ENCODE results near the gene CRAT. TPM values are rescaled to one million over a fixed set of nuclear protein-coding genes. Genes with fewer than 3 reads are reported as not detected.

The CRAT gene
- total RNA-seq, 1 experiment from 2014 or later = 16.3 TPM

GRCh38 chr9:129103595-129103965 lies 7.0 kb downstream of the CRAT start:
- H3K4me3 ChIP-seq = no peak overlapping the region
- no peaks in the 10 kb centered on the region; the same call in 1 of the 2 replicates for H3K36me3 ChIP-seq
- H3K27me3 ChIP-seq = no peaks in the 10 kb centered on the region
- DNase-seq = no peak
- H3K9me3 ChIP-seq = no peaks in the 10 kb centered on the region

GRCh38 chr9:129102791-129103594 lies 7.6 kb downstream of the CRAT start:
- H3K27me3 ChIP-seq = no peaks in the 10 kb centered on the region
- no peaks in the 10 kb centered on the region for H3K9me3 ChIP-seq
- no peaks in the 10 kb centered on the region; the same call in 1 of the 2 replicates for H3K36me3 ChIP-seq
- no peak overlapping the region for H3K4me3 ChIP-seq
- peak; percentile 39 for DNase-seq

DNA sequence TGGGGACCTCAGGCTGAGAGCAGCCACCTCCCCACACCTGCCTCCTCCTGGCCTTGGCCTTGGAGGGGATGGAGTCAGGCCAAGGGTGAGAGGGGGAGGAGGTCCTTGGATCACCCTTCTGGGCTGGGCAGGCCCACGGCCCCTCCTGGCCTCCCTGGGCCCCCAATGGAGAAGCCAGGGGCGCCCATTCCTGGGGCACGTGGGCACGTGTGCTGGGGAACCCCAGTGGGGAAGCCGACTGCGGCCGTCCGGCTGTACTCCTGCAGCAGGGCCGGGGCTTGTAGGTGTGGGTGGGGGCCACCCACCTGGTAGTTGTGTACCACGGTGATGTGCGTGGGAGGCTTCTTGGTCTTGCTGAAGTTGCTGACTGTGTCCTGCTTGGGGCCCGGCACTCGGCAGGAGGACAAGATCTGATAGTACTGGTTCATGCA lies 8.5 kb downstream of the CRAT start:
- Histone ChIP-seq H3K36me3 (no peaks in the 10 kb centered on the region), H3K4me3 (no peak overlapping the region), H3K27me3 (no peaks in the 10 kb centered on the region), H3K9me3 (no peaks in the 10 kb centered on the region)
- DNase-seq = no peak

- H3K27me3 ChIP-seq = no peaks in the 10 kb centered on the region
- no peak for DNase-seq
- no peak overlapping the region for H3K4me3 ChIP-seq
- H3K9me3 ChIP-seq = no peaks in the 10 kb centered on the region
- no peaks in the 10 kb centered on the region for H3K36me3 ChIP-seq
Observed at GRCh38 chr9:129101279-129101678, 9.3 kb downstream of the CRAT start.

- Histone ChIP-seq H3K27me3 (no peaks in the 10 kb centered on the region), H3K9me3 (no peaks in the 10 kb centered on the region), H3K36me3 (no peaks in the 10 kb centered on the region), H3K4me3 (no peak overlapping the region)
- no peak for DNase-seq
Observed at GRCh38 chr9:129100383-129101169, 10.0 kb downstream of the CRAT start.

DNA sequence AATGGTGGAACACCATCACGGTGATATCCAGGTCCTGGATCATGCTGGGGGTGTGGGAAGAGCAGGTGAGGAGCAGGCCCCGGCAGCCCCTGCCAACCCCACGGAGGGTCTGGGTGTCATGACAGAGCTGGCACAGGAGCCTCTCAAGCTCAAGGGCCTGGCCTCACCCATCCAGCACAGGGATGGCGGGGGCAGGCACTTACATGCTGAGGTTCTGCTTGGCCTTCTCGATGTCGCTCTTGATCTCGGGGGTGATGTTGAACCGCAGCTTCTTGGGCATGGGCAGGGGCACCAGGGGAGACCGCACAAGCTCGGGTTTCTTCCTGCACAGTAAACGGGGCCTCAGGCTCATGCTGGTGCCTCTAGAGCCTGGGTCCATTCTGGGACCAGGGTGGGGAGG lies 12.3 kb downstream of the CRAT start:
- no peak overlapping the region for H3K4me3 ChIP-seq
- no peak for DNase-seq
- H3K27me3 ChIP-seq = no peaks in the 10 kb centered on the region
- H3K36me3 ChIP-seq = no peaks in the 10 kb centered on the region
- no peaks in the 10 kb centered on the region for H3K9me3 ChIP-seq

DNA sequence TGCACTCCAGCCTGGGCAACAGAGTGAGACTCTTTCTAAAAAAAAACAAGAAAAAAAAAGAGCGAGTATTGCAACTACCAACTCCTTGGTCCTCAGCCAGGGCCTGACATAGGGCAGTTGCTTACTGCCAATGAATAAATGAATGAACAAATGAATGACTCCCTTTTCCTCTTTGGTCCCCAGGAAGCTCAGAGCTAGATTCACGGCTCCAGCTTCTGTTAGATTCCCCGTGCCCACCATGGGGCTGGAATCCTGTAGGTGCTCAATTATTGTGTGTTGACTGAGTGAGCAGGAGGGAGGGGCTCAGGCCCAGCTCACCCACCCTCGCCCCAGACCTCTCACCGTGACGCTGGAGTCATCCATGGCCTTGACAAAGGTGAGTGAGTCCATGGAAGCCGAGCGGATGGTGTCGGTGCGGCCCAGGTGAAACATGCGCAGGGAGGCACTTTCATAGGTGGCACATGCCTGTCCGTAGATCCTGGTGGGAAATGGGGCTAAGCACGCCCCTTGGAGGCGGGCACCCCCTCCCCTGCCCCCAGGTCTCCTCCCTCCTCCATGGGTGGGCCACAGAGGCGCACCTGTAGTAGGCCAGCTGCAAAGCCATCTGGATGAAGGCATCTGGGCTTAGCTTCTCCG lies 12.8 kb downstream of the CRAT start:
- H3K4me3 ChIP-seq = no peak overlapping the region
- no peaks in the 10 kb centered on the region for H3K27me3 ChIP-seq
- DNase-seq = no peak
- no peaks in the 10 kb centered on the region for H3K36me3 ChIP-seq
- H3K9me3 ChIP-seq = no peaks in the 10 kb centered on the region

- no peak for DNase-seq
- Histone ChIP-seq H3K4me3 (no peak overlapping the region), H3K9me3 (no peaks in the 10 kb centered on the region)
Observed at GRCh38 chr9:129095908-129096307, 14.7 kb downstream of the CRAT start.

DNA sequence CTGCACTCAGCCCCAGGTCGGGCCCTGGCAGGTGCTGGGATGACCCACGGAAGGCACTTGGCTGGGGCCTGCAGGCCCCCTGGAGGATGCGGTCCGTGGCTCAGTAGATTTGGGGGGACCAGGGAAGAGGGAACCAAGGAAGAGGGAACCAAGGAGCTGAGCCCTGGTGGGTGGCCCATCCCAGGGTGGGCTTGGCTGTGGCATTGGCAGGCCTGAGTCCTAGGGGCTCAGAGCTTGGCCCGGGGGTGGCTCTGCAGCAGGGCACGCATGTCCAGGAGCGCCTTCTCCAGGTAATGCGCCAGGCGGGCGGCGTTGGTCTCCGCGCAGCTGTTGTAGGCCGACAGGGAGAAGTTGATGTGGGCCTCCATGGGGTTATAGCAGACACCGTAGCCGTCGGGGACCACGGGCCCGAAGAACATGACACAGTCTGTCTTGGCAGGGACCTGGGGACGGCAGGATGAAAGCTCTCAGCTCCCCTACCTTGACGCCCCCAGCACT lies 15.4 kb downstream of the CRAT start:
- Histone ChIP-seq H3K27me3 (no peaks in the 10 kb centered on the region), H3K36me3 (no peaks in the 10 kb centered on the region), H3K9me3 (no peaks in the 10 kb centered on the region), H3K4me3 (no peak overlapping the region)
- DNase-seq = no peak

More at GRCh38 chr9:129095908-129096307, 14.7 kb downstream of the CRAT start:
- no peaks in the 10 kb centered on the region for H3K36me3 ChIP-seq
- H3K27me3 ChIP-seq = no peaks in the 10 kb centered on the region

DNA sequence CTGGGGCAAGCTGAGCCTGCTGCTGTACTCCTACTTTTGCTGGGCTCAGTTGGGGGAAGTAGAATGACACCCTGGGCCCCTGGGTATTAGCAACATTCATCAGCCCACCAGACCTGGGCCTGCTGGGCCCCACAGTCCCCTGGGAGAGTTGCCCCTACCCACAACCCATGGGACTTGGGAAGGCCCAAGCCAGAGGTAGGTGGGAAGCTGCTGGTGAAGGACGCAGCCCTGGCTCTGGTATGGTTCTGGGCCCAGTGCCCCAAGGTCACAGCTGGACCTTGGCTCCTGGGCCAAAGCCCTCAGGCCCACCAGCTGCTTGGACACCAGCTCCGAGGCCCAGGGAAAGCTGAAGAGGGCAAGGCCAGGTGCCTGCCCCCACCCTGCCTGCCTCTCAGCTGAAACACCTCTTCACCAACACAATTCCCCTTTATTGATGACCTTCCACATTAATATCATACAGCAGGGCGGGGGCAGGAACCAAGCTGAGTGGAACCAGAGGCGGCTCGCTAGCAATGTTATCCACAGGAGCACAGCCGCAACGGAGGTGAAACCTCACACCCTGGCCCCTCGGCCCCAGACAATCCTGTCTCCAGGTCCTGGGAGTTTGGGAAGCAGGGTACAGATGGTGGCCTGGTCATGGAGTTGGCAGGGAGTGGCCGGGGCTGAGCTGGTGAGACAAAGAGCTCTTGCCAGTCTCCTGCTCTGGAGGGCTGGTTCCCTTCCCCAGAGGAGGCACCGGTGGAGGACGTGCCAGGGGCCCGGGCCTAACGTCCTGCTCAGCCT lies 16.0 kb downstream of the CRAT start:
- no peak for DNase-seq
- no peaks in the 10 kb centered on the region for H3K9me3 ChIP-seq
- H3K27me3 ChIP-seq = no peaks in the 10 kb centered on the region
- no peak overlapping the region for H3K4me3 ChIP-seq
- no peaks in the 10 kb centered on the region for H3K36me3 ChIP-seq

GRCh38 chr9:129093602-129094386 lies 16.8 kb downstream of the CRAT start:
- DNase-seq = no peak
- no peaks in the 10 kb centered on the region for H3K9me3 ChIP-seq
- H3K4me3 ChIP-seq = no peak overlapping the region

DNA sequence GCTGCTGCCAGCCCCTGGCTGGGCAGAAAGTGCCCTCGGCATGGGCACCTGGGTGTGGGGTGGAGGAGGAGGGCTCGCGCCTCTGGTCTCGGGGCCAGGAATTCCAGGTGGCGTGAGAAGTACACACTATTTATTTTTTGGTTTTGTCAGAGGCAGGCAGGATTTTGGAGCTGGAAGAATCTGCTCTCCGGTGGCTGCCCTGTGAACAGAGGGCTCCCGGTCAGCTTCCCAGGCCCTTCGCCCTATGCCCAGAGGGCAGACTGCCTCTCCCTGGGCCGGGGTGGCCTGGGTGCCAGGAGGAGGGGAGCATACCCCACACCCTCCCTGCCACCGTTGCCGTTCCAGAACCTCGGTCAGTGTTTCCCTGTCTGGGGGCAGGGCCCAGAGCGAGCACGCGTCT lies 21.3 kb downstream of the CRAT start:
- H3K4me3 ChIP-seq = no peak overlapping the region
- H3K36me3 ChIP-seq = peaks cover 8% of the 10 kb centered on the region
- DNase-seq = no peak
- H3K27me3 ChIP-seq = no peaks in the 10 kb centered on the region
- no peaks in the 10 kb centered on the region for H3K9me3 ChIP-seq

More at GRCh38 chr9:129093602-129094386, 16.8 kb downstream of the CRAT start:
- no peaks in the 10 kb centered on the region for H3K36me3 ChIP-seq
- H3K27me3 ChIP-seq = no peaks in the 10 kb centered on the region

DNA sequence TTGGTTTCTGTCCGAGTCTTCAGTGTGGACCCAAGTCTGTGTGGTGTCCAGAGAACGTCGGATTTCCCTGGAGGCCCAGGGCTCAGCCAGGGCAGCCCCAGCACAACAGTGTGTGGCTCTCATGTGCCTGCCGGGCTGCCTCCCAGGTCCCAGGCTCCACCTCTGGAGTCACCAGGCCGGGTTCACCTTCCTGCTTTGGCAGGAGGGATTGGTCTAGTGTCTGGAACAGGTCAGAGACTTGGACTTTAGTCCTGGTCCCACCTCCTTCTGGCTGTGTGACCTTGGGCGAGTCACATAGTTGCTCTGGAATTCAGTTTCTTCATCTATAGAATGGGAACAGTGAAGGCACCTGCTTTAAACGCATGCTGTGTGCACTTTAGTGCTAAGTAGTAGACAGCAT lies 26.5 kb downstream of the CRAT start:
- Histone ChIP-seq H3K36me3 (peaks cover 8% of the 10 kb centered on the region), H3K4me3 (no peak overlapping the region), H3K27me3 (no peaks in the 10 kb centered on the region), H3K9me3 (no peaks in the 10 kb centered on the region)
- DNase-seq = no peak

DNA sequence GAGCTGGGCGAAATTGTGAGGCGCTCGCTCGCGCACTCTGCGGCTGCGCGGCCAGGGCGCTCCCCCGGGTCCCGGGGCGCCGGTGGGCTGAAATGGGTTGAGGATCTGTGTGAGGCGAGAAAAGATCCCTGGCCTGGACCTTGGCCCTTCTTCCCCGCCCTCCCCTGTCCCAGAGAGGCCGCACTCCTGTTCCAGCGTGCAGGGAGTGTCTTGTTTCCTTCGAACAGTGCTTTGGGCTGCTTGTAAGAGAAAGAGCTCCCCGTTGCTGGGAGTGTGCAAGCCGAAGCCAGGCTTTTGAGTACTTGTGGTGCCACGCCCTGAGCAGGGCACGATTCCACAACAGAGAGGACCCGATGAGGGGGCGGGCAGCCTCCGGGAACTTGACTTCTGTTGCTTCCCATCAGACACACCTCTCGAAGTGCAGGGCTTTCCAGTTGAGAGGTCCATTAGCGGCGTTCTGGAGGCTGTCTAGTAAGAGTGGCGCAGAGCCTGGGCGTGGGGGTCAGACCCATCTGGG lies 29.1 kb downstream of the CRAT start:
- DNase-seq = peak; percentile 18
- Histone ChIP-seq H3K36me3 (peaks cover 8% of the 10 kb centered on the region), H3K9me3 (no peaks in the 10 kb centered on the region), H3K4me3 (peak overlapping the region; percentile 97), H3K27me3 (no peaks in the 10 kb centered on the region)

GRCh38 chr9:129080601-129081387 lies 29.8 kb downstream of the CRAT start, which contains the start of gene DOLPP1:
TSS of gene DOLPP1 (plus strand) at chr9:129081111. CDS start at chr9:129081132, 21 bp downstream.
- H3K36me3 ChIP-seq = peaks cover 7% of the 10 kb centered on the region; the same call in 1 of the 2 replicates
- peak; percentile 100 for DNase-seq
- peak within 1 kb of the TSS; percentile 97 for H3K4me3 ChIP-seq
- H3K27me3 ChIP-seq = no peaks in the 10 kb centered on the region
- H3K9me3 ChIP-seq = no peaks in the 10 kb centered on the region
